Activated T-cell treated with anti-CD3 and anti-CD28 coated beads for 48 hours (primary cell): Measurements from ENCODE around the gene ABCG1.

Experiments used
- DNase-seq: peaks from one replicate; pipeline ENCODE4 v3.0.0-alpha.2; 2020; ENCODE audit warnings: low read depth

ABCG1 gene

GRCh38 chr21:42307106-42307505 lies 88.2 kb downstream of the ABCG1 start:
- DNase-seq, result no peak

GRCh38 chr21:42308161-42308913 lies 89.4 kb downstream of the ABCG1 start:
- DNase-seq, result no peak

- DNase-seq, result no peak
These were observed 90.2 kb downstream of the ABCG1 start for GRCh38 chr21:42308914-42309752.

- DNase-seq, result peak; percentile 69
These were observed 90.8 kb downstream of the ABCG1 start for GRCh38 chr21:42309753-42310213.

GRCh38 chr21:42310411-42311001 lies 91.6 kb downstream of the ABCG1 start:
- DNase-seq, result no peak

GRCh38 chr21:42311160-42311559 lies 92.2 kb downstream of the ABCG1 start:
- no peak for DNase-seq

GRCh38 chr21:42311816-42312625 lies 93.1 kb downstream of the ABCG1 start:
- no peak for DNase-seq

GRCh38 chr21:42312626-42313104 lies 93.7 kb downstream of the ABCG1 start:
- DNase-seq, result no peak

GRCh38 chr21:42313501-42313969 lies 94.6 kb downstream of the ABCG1 start:
- DNase-seq, result no peak

- DNase-seq, result no peak
These were observed 95.8 kb downstream of the ABCG1 start for GRCh38 chr21:42314616-42315295.

GRCh38 chr21:42315296-42315891 lies 96.5 kb downstream of the ABCG1 start, which contains the start of gene TFF3:
TFF3 (minus strand) TSS chr21:42315409; CDS start chr21:42315374, 35 bp downstream.
- DNase-seq, result no peak

GRCh38 chr21:42316891-42317290 lies 98.0 kb downstream of the ABCG1 start:
- DNase-seq, result no peak

- DNase-seq, result no peak
These were observed 98.4 kb downstream of the ABCG1 start for GRCh38 chr21:42317341-42317741.

GRCh38 chr21:42317826-42318746 lies 99.1 kb downstream of the ABCG1 start:
- no peak for DNase-seq

GRCh38 chr21:42319376-42319775 lies 100.4 kb downstream of the ABCG1 start:
- DNase-seq, result no peak

GRCh38 chr21:42319851-42320572 lies 101.1 kb downstream of the ABCG1 start:
- DNase-seq, result no peak

GRCh38 chr21:42320791-42321190 lies 101.9 kb downstream of the ABCG1 start:
- DNase-seq, result no peak

- no peak for DNase-seq
These were observed 102.3 kb downstream of the ABCG1 start for GRCh38 chr21:42321231-42321630.

GRCh38 chr21:42321845-42322244 lies 102.9 kb downstream of the ABCG1 start:
- no peak for DNase-seq
